ENCODE results near the gene ELF4. TPM values are rescaled to one million over a fixed set of nuclear protein-coding genes. Genes with fewer than 3 reads are reported as not detected.
A peak's percentile ranks its signal among the peaks of the same experiment; 100 is the strongest.

The ELF4 gene
- total and polyA plus RNA-seq, 9 of the 15 experiments (the other 6 are each of a cell fraction or from before 2014, with no cell fraction given): 5.9 to 55.8 (median 25.2) TPM

GRCh38 chrX:130120746-130121504, 10.6 kb upstream of the ELF4 start (continued):
- no peak for TF ChIP-seq EWSR1 (IDR thresholded peaks at IDR 0.05; ENCODE audit: borderline replicate concordance, low read depth, partially characterized antibody)
- TF ChIP-seq BCL6 (CRISPR knock-in tag; IDR thresholded peaks at IDR 0.05): no peak
- TF ChIP-seq MGA (IDR thresholded peaks at IDR 0.05): peak; percentile 87
- TF ChIP-seq CTBP1 (IDR thresholded peaks at IDR 0.05; ENCODE audit: borderline replicate concordance): peak; percentile 70; the same call in 1 of the 2 replicates
- TF ChIP-seq CTCF (IDR thresholded peaks at IDR 0.05 in 2 of 3, conservative IDR thresholded peaks at IDR 0.05 in 1 of 3; ENCODE audit: insufficient read depth in 2 of 3, low read depth in 1 of 3, low read length in 3 of 3): peak; percentile 58 to 81 (median 77)
- TF ChIP-seq ZNF717 (CRISPR knock-in tag; IDR thresholded peaks at IDR 0.05): no peak
- TF ChIP-seq GTF2B (IDR thresholded peaks at IDR 0.05; ENCODE audit: extremely low read depth, insufficient read length): no peak
- TF ChIP-seq ZBTB11 (CRISPR knock-in tag; IDR thresholded peaks at IDR 0.05): no peak

All from K562 (cell line).